ENCODE data around the gene TMEM63C. TPM values are rescaled to one million over a fixed set of nuclear protein-coding genes. Genes with fewer than 3 reads are reported as not detected.

The TMEM63C gene
- total RNA-seq, 6 donors from 2014 or later: 0.15 to 8.3 (median 0.80) TPM; not detected in 2

- 28 to 52% methylated on average over 2 of the region's 2 CpGs for WGBS, 2 donors
- H3K9me3 ChIP-seq: no peaks in the 10 kb centered on the region
- no peaks in the 10 kb centered on the region for H3K27me3 ChIP-seq
- H3K4me3 ChIP-seq: no peak overlapping the region
- H3K4me1 ChIP-seq: no peaks in the 10 kb centered on the region
- DNase-seq (no peak), ATAC-seq (ENCODE audit: low FRiP score in 2 of 2) (no peak)
- no peaks in the 10 kb centered on the region for H3K36me3 ChIP-seq
- no peak for TF ChIP-seq EP300 (IDR thresholded peaks at IDR 0.05)
- no peak overlapping the region for H3K27ac ChIP-seq
Measured at GRCh38 chr14:77206877-77207389, 25.3 kb downstream of the TMEM63C start.

GRCh38 chr14:77208291-77208978 is 26.8 kb downstream of the TMEM63C start:
- Histone ChIP-seq H3K27ac (no peak overlapping the region), H3K4me3 (no peak overlapping the region), H3K4me1 (no peaks in the 10 kb centered on the region), H3K36me3 (no peaks in the 10 kb centered on the region), H3K27me3 (no peaks in the 10 kb centered on the region), H3K9me3 (no peaks in the 10 kb centered on the region)
- 30 to 65% methylated on average over 4 to 10 of the region's 10 CpGs for WGBS, 2 donors
- DNase-seq (peak in 1 of 2 donors; percentile 53), ATAC-seq (ENCODE audit: low FRiP score in 2 of 2) (peak; percentile 71 to 77)
- TF ChIP-seq EP300 (IDR thresholded peaks at IDR 0.05): no peak
- TF ChIP-seq POLR2A (IDR thresholded peaks at IDR 0.05): no peak
- no peak for TF ChIP-seq CTCF (IDR thresholded peaks at IDR 0.05)
- no peak for TF ChIP-seq POLR2AphosphoS5 (IDR thresholded peaks at IDR 0.05)

- no peak for TF ChIP-seq POLR2A (IDR thresholded peaks at IDR 0.05)
- no peak for TF ChIP-seq POLR2AphosphoS5 (IDR thresholded peaks at IDR 0.05)
- no peak for TF ChIP-seq EP300 (IDR thresholded peaks at IDR 0.05)
- no peak for TF ChIP-seq CTCF (IDR thresholded peaks at IDR 0.05)
- DNase-seq (no peak), ATAC-seq (ENCODE audit: low FRiP score in 2 of 2) (no peak)
- H3K27me3 ChIP-seq: no peaks in the 10 kb centered on the region
- WGBS, 2 donors: 34 to 56% methylated on average over 3 to 5 of the region's 5 CpGs
- no peaks in the 10 kb centered on the region for H3K36me3 ChIP-seq
- no peaks in the 10 kb centered on the region for H3K9me3 ChIP-seq
- H3K27ac ChIP-seq: no peak overlapping the region
- H3K4me3 ChIP-seq: no peak overlapping the region
- no peaks in the 10 kb centered on the region for H3K4me1 ChIP-seq
Measured at GRCh38 chr14:77208979-77209318, 27.4 kb downstream of the TMEM63C start.

GRCh38 chr14:77212097-77212870 is 30.7 kb downstream of the TMEM63C start:
- WGBS, 2 donors: 84 to 86% methylated on average over 4 of the region's 4 CpGs
- Histone ChIP-seq H3K27me3 (no peaks in the 10 kb centered on the region), H3K4me3 (no peak overlapping the region), H3K4me1 (no peaks in the 10 kb centered on the region), H3K9me3 (no peaks in the 10 kb centered on the region), H3K27ac (no peak overlapping the region), H3K36me3 (no peaks in the 10 kb centered on the region)
- ATAC-seq (ENCODE audit: low FRiP score in 2 of 2): no peak
- no peak for DNase-seq
- TF ChIP-seq POLR2A (IDR thresholded peaks at IDR 0.05) (no peak), CTCF (IDR thresholded peaks at IDR 0.05) (no peak), POLR2AphosphoS5 (IDR thresholded peaks at IDR 0.05) (no peak), EP300 (IDR thresholded peaks at IDR 0.05) (no peak)

- 13% methylated on average over 17 of the region's 17 CpGs for WGBS, 2 donors
- DNase-seq: peak; percentile 40 to 61
- no peak overlapping the region for H3K4me3 ChIP-seq
- peak in 5 of 6 experiments; percentile 20 to 59 (median 36) for TF ChIP-seq CTCF (IDR thresholded peaks at IDR 0.05)
- no peak for TF ChIP-seq POLR2AphosphoS5 (IDR thresholded peaks at IDR 0.05)
- no peak overlapping the region for H3K27ac ChIP-seq
- H3K9me3 ChIP-seq: no peaks in the 10 kb centered on the region
- no peaks in the 10 kb centered on the region for H3K36me3 ChIP-seq
- no peaks in the 10 kb centered on the region for H3K27me3 ChIP-seq
- peak in 1 of 2 donors; percentile 15 for ATAC-seq (ENCODE audit: low FRiP score in 2 of 2)
- no peaks in the 10 kb centered on the region for H3K4me1 ChIP-seq
Measured at GRCh38 chr14:77212943-77213678, 31.5 kb downstream of the TMEM63C start.
